Measurements from ENCODE around the gene NINJ1.

GRCh38 chr9:93173365-93174051 lies 39.5 kb upstream of the NINJ1 start:
- TF ChIP-seq CTCF (conservative IDR thresholded peaks at IDR 0.05 in 1 of 2, IDR thresholded peaks at IDR 0.05 in 1 of 2; ENCODE audit: extremely low read depth in 1 of 2, insufficient read depth in 1 of 2, low read depth in 1 of 2, low read length in 2 of 2): no peak
- no peak for TF ChIP-seq EZH2 (IDR thresholded peaks at IDR 0.05; ENCODE audit: borderline replicate concordance, low read length)

All from mammary epithelial cell (primary cell).